Neural cell (in vitro differentiated cells): Measurements from ENCODE around the gene PFKL. TPM values are rescaled to one million over a fixed set of nuclear protein-coding genes. Genes with fewer than 3 reads are reported as not detected.

Experiments
- H2AFZ ChIP-seq: fragments of 200-600, 300-800 bp; sonication (generic), shearing (Covaris generic); 2 replicates; pipeline ENCODE4 v1.6.0; 2014; ENCODE audit warnings: low read depth, mild to moderate bottlenecking, antibody characterized with exemption, low read length, moderate library complexity
- H3F3A ChIP-seq: fragments of 200-600 bp; shearing (Covaris generic); 2 replicates; pipeline ENCODE4 v1.6.1; 2016; ENCODE audit warnings: mild to moderate bottlenecking, moderate library complexity, mixed read lengths, antibody characterized with exemption, low read length; ENCODE audit not compliant: insufficient read depth, poor library complexity, severe bottlenecking
- H3K27ac ChIP-seq: fragments of 200-600, 300-800 bp; sonication (generic), shearing (Covaris generic); 2 replicates; pipeline ENCODE4 v1.5.1; 2014; ENCODE audit warnings: mild to moderate bottlenecking, low read length, moderate library complexity
- H3K27me3 ChIP-seq: fragments of 300-800, 200-600 bp; sonication (generic), shearing (Covaris generic); 2 replicates; pipeline ENCODE4 v1.6.0; 2014; ENCODE audit warnings: mild to moderate bottlenecking, low read depth, low read length, moderate library complexity; ENCODE audit not compliant: insufficient read depth
- H3K36me3 ChIP-seq: fragments of 300-800, 200-600 bp; sonication (generic), shearing (Covaris generic); 2 replicates; pipeline ENCODE4 v1.5.1; 2014; ENCODE audit warnings: mild to moderate bottlenecking, antibody characterized with exemption, low read length, moderate library complexity; ENCODE audit not compliant: insufficient read depth
- H3K4me2 ChIP-seq: fragments of 300-800, 200-600 bp; sonication (generic), shearing (Covaris generic); 2 replicates; pipeline ENCODE4 v1.6.0; 2014; ENCODE audit warnings: mild to moderate bottlenecking, low read length
- H3K4me3 ChIP-seq: fragments of 300-800, 200-600 bp; sonication (generic), shearing (Covaris generic); 2 replicates; pipeline ENCODE4 v1.5.1; 2014; ENCODE audit warnings: mild to moderate bottlenecking, low read length, moderate library complexity
- H3K79me2 ChIP-seq: fragments of 200-600 bp; shearing (Covaris generic); replicated peaks from 2 replicates; pipeline ENCODE4 v1.6.0; 2014; ENCODE audit warnings: mild to moderate bottlenecking, low read length, moderate library complexity; ENCODE audit not compliant: insufficient read depth
- H3K9ac ChIP-seq: fragments of 300-800, 200-600 bp; sonication (generic), shearing (Covaris generic); 2 replicates; pipeline ENCODE4 v1.6.1; 2016; ENCODE audit warnings: mild to moderate bottlenecking, low read length, mixed read lengths
- H3K9me2 ChIP-seq: fragments of 200-600 bp; shearing (Covaris generic); 2 replicates; pipeline ENCODE4 v1.6.1; 2016; ENCODE audit warnings: mild to moderate bottlenecking, low read length, mixed read lengths; ENCODE audit not compliant: insufficient read depth
- H3K9me3 ChIP-seq: fragments of 200-600, 300-800 bp; sonication (generic), shearing (Covaris generic); 2 replicates; pipeline ENCODE4 v1.6.1; 2016; ENCODE audit warnings: mild to moderate bottlenecking, mixed run types, low read length, moderate library complexity, mixed read lengths
- H4K20me1 ChIP-seq: fragments of 200-600 bp; shearing (Covaris generic); 2 replicates; pipeline ENCODE4 v1.6.1; 2016; ENCODE audit warnings: mild to moderate bottlenecking, mixed run types; ENCODE audit not compliant: insufficient read depth
- CTCF ChIP-seq: fragments of 450-650 bp; IDR thresholded peaks from 2 replicates; pipeline ENCODE4 v1.5.1; 2014; ENCODE audit warnings: antibody characterized with exemption, mild to moderate bottlenecking, moderate library complexity; ENCODE audit not compliant: poor library complexity, severe bottlenecking
- EP300 ChIP-seq: fragments of 450-650 bp; conservative IDR thresholded peaks from 2 replicates; pipeline ENCODE4 v1.6.1; 2014; ENCODE audit warnings: antibody characterized with exemption, mild to moderate bottlenecking, moderate library complexity; ENCODE audit not compliant: poor library complexity, severe bottlenecking
- EZH2 ChIP-seq: fragments of 200-600, 300-800 bp; shearing (Covaris generic), sonication (generic); IDR thresholded peaks from 2 replicates; pipeline ENCODE4 v1.6.1; 2014; ENCODE audit warnings: antibody characterized with exemption, low read length, borderline replicate concordance, mild to moderate bottlenecking; ENCODE audit not compliant: insufficient read depth, poor library complexity, severe bottlenecking
- MXI1 ChIP-seq: fragments of 450-650 bp; conservative IDR thresholded peaks from 2 replicates; pipeline ENCODE4 v1.6.1; 2014; ENCODE audit warnings: antibody characterized with exemption, mild to moderate bottlenecking; ENCODE audit not compliant: poor library complexity, severe bottlenecking
- POLR2AphosphoS5 ChIP-seq: IDR thresholded peaks from 2 replicates; pipeline ENCODE4 v1.6.1; 2012
- RAD21 ChIP-seq: fragments of 450-650 bp; conservative IDR thresholded peaks from 2 replicates; pipeline ENCODE4 v1.6.1; 2014; ENCODE audit warnings: antibody characterized with exemption, mild to moderate bottlenecking, moderate library complexity
- REST ChIP-seq: IDR thresholded peaks from 2 replicates; pipeline ENCODE4 v1.6.1; 2012; ENCODE audit warnings: borderline replicate concordance
- SMC3 ChIP-seq: fragments of 450-650 bp; conservative IDR thresholded peaks from 2 replicates; pipeline ENCODE4 v1.6.1; 2014; ENCODE audit warnings: antibody characterized with exemption, mild to moderate bottlenecking, moderate library complexity; ENCODE audit not compliant: poor library complexity
- TAF1 ChIP-seq: IDR thresholded peaks from 2 replicates; pipeline ENCODE4 v1.6.1; 2012; ENCODE audit warnings: low read depth
- polyA plus RNA-seq: library from polyadenylated mRNA; depleted of rRNA; stranded (reverse); fragments of >200 nt; gene quantifications from 2 replicates; pipeline ENCODE4 v1.2.3, GENCODE V29; 2014

PFKL gene
- polyA plus RNA-seq, 1 donor from 2014 or later = 79.6 TPM

GRCh38 chr21:44326272-44326647, 26.4 kb downstream of the PFKL start:
- Histone ChIP-seq H3K4me3 (no peak overlapping the region), H3K9me3 (no peaks in the 10 kb centered on the region), H3K4me2 (no peak overlapping the region), H3F3A (no peaks in the 10 kb centered on the region), H3K36me3 (no peaks in the 10 kb centered on the region), H3K9me2 (no peaks in the 10 kb centered on the region), H2AFZ (no peak overlapping the region), H3K79me2 (no peaks in the 10 kb centered on the region), H3K27me3 (no peaks in the 10 kb centered on the region), H4K20me1 (no peaks in the 10 kb centered on the region), H3K27ac (no peak overlapping the region), H3K9ac (no peak overlapping the region)
- TF ChIP-seq EZH2 = no peak
- no peak for TF ChIP-seq POLR2AphosphoS5
- no peak for TF ChIP-seq MXI1
- TF ChIP-seq EP300 = no peak
- TF ChIP-seq SMC3 = no peak
- TF ChIP-seq RAD21 = no peak
- TF ChIP-seq TAF1 = no peak
- TF ChIP-seq CTCF = no peak
- no peak for TF ChIP-seq REST

DNA sequence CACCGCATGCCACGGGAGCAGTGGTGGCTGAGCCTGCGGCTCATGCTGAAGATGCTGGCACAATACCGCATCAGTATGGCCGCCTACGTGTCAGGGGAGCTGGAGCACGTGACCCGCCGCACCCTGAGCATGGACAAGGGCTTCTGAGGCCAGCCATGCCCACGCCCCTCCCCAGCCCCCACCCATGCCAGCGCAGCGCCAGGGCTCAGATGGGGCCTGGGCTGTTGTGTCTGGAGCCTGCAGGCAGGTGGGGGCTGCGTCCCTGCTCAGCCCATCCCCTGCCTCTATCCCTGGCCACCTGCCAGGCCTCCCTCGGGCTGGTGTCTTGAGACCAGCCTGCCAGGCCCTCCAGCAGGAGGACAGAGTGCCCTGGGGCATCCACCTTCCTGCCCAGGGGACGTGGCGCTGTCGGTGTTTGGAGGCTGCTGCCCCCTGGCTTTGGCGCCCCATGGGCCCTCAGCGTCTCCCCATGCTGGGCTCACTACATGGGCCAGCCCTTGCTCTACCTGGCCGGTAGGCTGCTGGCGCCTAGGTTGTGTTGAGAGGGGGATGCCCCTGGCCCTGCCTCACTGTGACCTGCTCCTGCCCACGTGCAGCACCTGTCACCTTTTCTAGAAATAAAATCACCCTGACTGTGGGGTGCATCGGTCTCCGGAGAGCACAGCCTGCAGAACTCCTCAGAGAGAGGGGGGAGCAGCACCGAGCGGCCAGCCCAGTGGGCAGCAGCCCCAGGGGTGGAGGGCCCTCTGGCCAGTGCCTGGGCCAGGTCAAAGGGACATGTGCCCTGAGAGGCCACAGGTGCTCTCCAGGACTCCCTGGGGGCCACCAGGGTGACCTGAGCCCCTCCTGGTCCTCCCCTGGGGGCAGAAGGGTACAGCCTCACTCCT, 27.1 kb downstream of the PFKL start:
- no peaks in the 10 kb centered on the region for H3K9me3 ChIP-seq
- no peak overlapping the region for H3K27ac ChIP-seq
- no peak overlapping the region for H3K4me3 ChIP-seq
- H3F3A ChIP-seq = no peaks in the 10 kb centered on the region
- TF ChIP-seq POLR2AphosphoS5 (no peak), SMC3 (no peak), EP300 (no peak), REST (no peak), RAD21 (no peak), EZH2 (no peak), MXI1 (no peak)
- H3K9ac ChIP-seq = no peak overlapping the region
- H2AFZ ChIP-seq = no peak overlapping the region
- H3K27me3 ChIP-seq = no peaks in the 10 kb centered on the region
- no peak overlapping the region for H3K4me2 ChIP-seq
- no peaks in the 10 kb centered on the region for H3K36me3 ChIP-seq
- no peaks in the 10 kb centered on the region for H3K9me2 ChIP-seq
- H4K20me1 ChIP-seq = no peaks in the 10 kb centered on the region
- no peaks in the 10 kb centered on the region for H3K79me2 ChIP-seq
